ENCODE data around the gene AMDHD2.
A peak's percentile ranks its signal among the peaks of the same experiment; 100 is the strongest.
"Not testable (repeated sequence)": the region's sequence is repeated elsewhere in the genome, so short reads cannot be mapped to it uniquely, and the experiment has no call there.

Gene AMDHD2

DNA sequence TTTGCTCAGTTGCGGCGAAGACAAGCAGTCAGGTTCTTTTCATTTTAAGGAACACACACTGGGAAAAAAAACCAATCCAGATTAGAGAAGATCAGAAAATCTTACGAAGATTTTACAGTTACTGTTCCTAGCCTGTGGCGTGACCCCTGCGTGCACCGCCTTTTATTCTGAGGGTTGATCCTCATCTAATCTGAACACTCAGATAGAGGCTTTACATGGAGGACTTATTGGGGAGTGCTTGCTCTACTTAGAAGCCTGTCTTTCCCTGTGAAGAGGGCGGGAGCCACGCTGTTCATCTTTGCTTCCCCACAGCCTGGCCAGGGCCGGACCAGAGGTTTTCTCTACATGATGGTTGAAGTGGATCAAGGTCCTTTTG is 43.8 kb upstream of the AMDHD2 start:
- TF ChIP-seq, protein P1, sequence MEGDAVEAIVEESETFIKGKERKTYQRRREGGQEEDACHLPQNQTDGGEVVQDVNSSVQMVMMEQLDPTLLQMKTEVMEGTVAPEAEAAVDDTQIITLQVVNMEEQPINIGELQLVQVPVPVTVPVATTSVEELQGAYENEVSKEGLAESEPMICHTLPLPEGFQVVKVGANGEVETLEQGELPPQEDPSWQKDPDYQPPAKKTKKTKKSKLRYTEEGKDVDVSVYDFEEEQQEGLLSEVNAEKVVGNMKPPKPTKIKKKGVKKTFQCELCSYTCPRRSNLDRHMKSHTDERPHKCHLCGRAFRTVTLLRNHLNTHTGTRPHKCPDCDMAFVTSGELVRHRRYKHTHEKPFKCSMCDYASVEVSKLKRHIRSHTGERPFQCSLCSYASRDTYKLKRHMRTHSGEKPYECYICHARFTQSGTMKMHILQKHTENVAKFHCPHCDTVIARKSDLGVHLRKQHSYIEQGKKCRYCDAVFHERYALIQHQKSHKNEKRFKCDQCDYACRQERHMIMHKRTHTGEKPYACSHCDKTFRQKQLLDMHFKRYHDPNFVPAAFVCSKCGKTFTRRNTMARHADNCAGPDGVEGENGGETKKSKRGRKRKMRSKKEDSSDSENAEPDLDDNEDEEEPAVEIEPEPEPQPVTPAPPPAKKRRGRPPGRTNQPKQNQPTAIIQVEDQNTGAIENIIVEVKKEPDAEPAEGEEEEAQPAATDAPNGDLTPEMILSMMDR (IDR thresholded peaks at IDR 0.05; ENCODE audit: unreplicated experiment in 3 of 3), result no peak
- H3K4me1 Mint-ChIP-seq, result peaks cover 25% of the 10 kb centered on the region
- H3K27me3 Mint-ChIP-seq (ENCODE audit: low read depth), result peaks cover 9% of the 10 kb centered on the region
- peak overlapping the region; percentile 76 to 85 (median 85) for H3K4me3 Mint-ChIP-seq
- peak overlapping the region in 2 of 3 experiments; percentile 73 to 82 for H3K27ac Mint-ChIP-seq
- H3K36me3 Mint-ChIP-seq (ENCODE audit: low read depth), result no peaks in the 10 kb centered on the region
- no peaks in the 10 kb centered on the region for H3K9me3 Mint-ChIP-seq

DNA sequence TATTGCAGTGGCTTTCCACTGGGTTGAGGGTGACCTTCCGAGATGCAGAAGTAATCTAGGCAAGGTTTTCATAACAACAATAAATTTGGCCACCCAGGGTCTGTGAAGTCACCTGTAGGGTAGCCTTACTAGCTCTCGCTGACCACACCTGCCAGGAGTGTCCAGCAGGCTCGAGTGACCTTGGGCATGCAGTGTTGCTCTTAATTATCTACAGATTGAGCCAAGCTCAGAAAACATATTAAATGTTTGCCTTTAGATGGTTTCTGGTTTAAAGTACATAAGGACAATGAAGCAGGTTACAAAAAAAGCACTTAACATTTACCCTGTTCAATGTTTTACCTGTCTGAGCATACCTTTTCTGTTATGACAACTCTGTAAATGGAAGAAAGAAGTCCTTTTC is 43.4 kb upstream of the AMDHD2 start:
- Mint-ChIP-seq H3K27ac (peak overlapping the region in 2 of 3 experiments; percentile 73 to 82), H3K4me3 (peak overlapping the region; percentile 76 to 85 (median 85)), H3K27me3 (ENCODE audit: low read depth) (peaks cover 9% of the 10 kb centered on the region), H3K4me1 (peaks cover 28% of the 10 kb centered on the region), H3K36me3 (ENCODE audit: low read depth) (no peaks in the 10 kb centered on the region), H3K9me3 (no peaks in the 10 kb centered on the region)
- TF ChIP-seq, protein P1 (IDR thresholded peaks at IDR 0.05; ENCODE audit: unreplicated experiment in 3 of 3), result no peak

DNA sequence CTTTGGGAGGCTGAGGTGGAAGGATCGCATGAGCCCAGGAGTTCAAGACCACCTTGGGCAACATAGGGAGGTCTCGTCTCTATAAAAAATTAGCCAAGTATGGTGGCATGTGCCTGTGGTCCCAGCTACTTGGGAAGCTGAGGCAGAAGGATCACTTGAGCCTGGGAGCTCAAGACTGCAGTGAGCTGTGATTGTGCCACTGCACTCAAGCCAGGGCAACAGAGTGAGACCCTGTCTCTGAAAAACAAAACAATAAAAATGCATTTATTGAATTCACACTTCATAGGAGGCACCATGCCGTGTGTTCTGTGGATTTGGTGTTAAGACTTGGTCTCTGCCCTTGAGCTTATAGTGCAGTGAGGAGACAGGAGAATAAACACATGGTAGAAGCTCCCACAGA is 42.8 kb upstream of the AMDHD2 start:
- TF ChIP-seq, protein P1 (IDR thresholded peaks at IDR 0.05; ENCODE audit: unreplicated experiment in 3 of 3), result no peak
- Mint-ChIP-seq H3K27me3 (ENCODE audit: low read depth) (peaks cover 9% of the 10 kb centered on the region), H3K27ac (peak overlapping the region in 2 of 3 experiments; percentile 46 to 82), H3K36me3 (ENCODE audit: low read depth) (no peaks in the 10 kb centered on the region), H3K4me1 (peaks cover 34% of the 10 kb centered on the region), H3K9me3 (no peaks in the 10 kb centered on the region), H3K4me3 (peak overlapping the region; percentile 49 to 85 (median 85))

DNA sequence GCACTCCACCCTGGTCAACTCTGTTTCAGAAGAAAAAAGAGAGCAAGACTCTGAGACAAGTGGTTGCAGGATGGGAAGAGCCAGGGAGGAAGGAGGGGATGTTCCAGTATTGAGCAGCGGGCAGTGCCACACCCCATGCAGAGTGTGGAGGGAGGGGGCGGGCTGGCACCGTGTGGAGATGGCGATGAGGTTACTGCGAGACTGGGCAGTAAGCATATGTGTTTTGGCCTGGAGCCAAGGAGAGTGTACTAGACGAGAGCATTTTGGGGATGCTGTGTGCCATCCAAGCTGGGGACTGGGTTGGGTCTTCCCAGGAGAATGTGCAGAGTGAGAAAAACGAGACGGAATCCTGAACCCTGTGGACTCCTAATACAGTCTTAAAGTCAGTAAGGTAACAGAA is 41.9 kb upstream of the AMDHD2 start:
- H3K27ac Mint-ChIP-seq, result peak overlapping the region in 1 of 3 experiments; percentile 17
- H3K9me3 Mint-ChIP-seq, result no peaks in the 10 kb centered on the region
- peaks cover 40% of the 10 kb centered on the region for H3K4me1 Mint-ChIP-seq
- no peak overlapping the region for H3K4me3 Mint-ChIP-seq
- TF ChIP-seq, protein P1 (IDR thresholded peaks at IDR 0.05; ENCODE audit: unreplicated experiment in 3 of 3), result no peak
- H3K36me3 Mint-ChIP-seq (ENCODE audit: low read depth), result no peaks in the 10 kb centered on the region
- H3K27me3 Mint-ChIP-seq (ENCODE audit: low read depth), result peaks cover 9% of the 10 kb centered on the region

DNA sequence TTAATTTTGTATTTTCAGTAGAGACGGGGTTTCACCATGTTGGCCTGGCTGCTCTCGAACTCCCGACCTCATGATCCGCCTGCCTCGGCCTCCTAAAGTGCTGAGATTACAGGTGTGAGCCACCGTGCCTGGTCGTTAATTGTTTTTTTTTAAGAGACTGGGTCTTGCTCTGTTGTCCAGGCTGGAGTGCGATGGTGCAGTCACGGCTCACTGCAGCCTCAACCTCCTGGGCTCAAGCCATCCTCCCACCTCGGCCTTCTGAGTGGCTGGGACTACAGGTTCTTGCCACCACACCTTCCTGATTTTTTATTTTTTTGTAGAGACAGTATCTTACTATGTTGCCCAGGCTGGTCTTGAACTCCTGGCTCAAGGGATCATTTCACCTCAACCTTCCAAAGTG is 40.2 kb upstream of the AMDHD2 start:
- H3K27ac Mint-ChIP-seq; H3K27me3 Mint-ChIP-seq (ENCODE audit: low read depth); H3K36me3 Mint-ChIP-seq (ENCODE audit: low read depth); H3K9me3 Mint-ChIP-seq: not testable (repeated sequence)
- peak overlapping the region in 1 of 3 experiments; percentile 50 for H3K4me3 Mint-ChIP-seq
- peaks cover 56% of the 10 kb centered on the region for H3K4me1 Mint-ChIP-seq

DNA sequence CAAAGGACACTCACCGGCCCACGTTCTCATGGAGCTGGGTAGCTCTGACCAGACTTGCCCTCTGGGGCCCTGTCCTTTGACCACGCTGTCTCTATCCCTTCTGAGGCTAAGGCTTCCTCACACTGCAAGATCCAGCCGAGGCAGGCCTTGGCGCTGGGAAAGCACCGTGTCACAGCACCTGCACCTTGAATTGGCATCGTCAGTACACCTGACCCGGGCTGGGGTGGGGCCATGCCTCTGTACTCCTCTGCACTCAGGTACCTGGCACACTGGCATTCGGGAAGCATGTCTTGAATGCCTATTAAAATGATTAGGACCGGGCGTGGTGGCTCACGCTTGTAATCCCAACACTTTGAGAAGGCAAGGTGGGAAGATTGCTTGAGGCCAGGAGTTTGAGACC is 39.2 kb upstream of the AMDHD2 start:
- Mint-ChIP-seq H3K36me3 (ENCODE audit: low read depth) (no peaks in the 10 kb centered on the region), H3K4me3 (no peak overlapping the region), H3K9me3 (no peaks in the 10 kb centered on the region), H3K27ac (no peak overlapping the region), H3K27me3 (ENCODE audit: low read depth) (peaks cover 7% of the 10 kb centered on the region), H3K4me1 (peaks cover 61% of the 10 kb centered on the region)
- TF ChIP-seq, protein P1 (IDR thresholded peaks at IDR 0.05; ENCODE audit: unreplicated experiment in 3 of 3), result no peak
